CD4-positive, alpha-beta T cell treated with Interleukin-15 for 1 hour (primary cell): ENCODE data around the gene DEPDC1B.
"Not testable (repeated sequence)": the region's sequence is repeated elsewhere in the genome, so short reads cannot be mapped to it uniquely, and the experiment has no call there.

Experiments
- DNase-seq: peaks from one replicate; pipeline ENCODE4 v3.0.0-alpha.2; 2020

The DEPDC1B gene

GRCh38 chr5:60640901-60641300 is 59.1 kb downstream of the DEPDC1B start:
- DNase-seq = no peak

- no peak for DNase-seq
Observed at GRCh38 chr5:60639544-60639943, 60.4 kb downstream of the DEPDC1B start.

GRCh38 chr5:60638300-60638699 is 61.7 kb downstream of the DEPDC1B start:
- no peak for DNase-seq

GRCh38 chr5:60636644-60637043 is 63.3 kb downstream of the DEPDC1B start:
- DNase-seq = no peak

- no peak for DNase-seq
Observed at GRCh38 chr5:60636001-60636400, 64.0 kb downstream of the DEPDC1B start.

- DNase-seq = no peak
Observed at GRCh38 chr5:60634051-60634450, 65.9 kb downstream of the DEPDC1B start.

GRCh38 chr5:60633341-60633740 is 66.6 kb downstream of the DEPDC1B start:
- DNase-seq = no peak

- DNase-seq = no peak
Observed at GRCh38 chr5:60632153-60632552, 67.8 kb downstream of the DEPDC1B start.

GRCh38 chr5:60630836-60631235 is 69.1 kb downstream of the DEPDC1B start:
- no peak for DNase-seq

GRCh38 chr5:60630179-60630578 is 69.8 kb downstream of the DEPDC1B start:
- no peak for DNase-seq

GRCh38 chr5:60624875-60625274 is 75.1 kb downstream of the DEPDC1B start:
- DNase-seq = not testable (repeated sequence)

- not testable (repeated sequence) for DNase-seq
Observed at GRCh38 chr5:60620752-60621151, 79.2 kb downstream of the DEPDC1B start.

- DNase-seq = no peak
Observed at GRCh38 chr5:60613826-60614225, 86.1 kb downstream of the DEPDC1B start.

GRCh38 chr5:60611099-60611740 is 88.7 kb downstream of the DEPDC1B start:
- no peak for DNase-seq

- DNase-seq = no peak
Observed at GRCh38 chr5:60604771-60605170, 95.2 kb downstream of the DEPDC1B start.

GRCh38 chr5:60598424-60598823 is 101.5 kb downstream of the DEPDC1B start:
- no peak for DNase-seq

GRCh38 chr5:60597572-60598320 is 102.2 kb downstream of the DEPDC1B start:
- DNase-seq = peak; percentile 19

- DNase-seq = no peak
Observed at GRCh38 chr5:60594715-60595477, 105.1 kb downstream of the DEPDC1B start.

GRCh38 chr5:60590172-60590571 is 109.8 kb downstream of the DEPDC1B start:
- no peak for DNase-seq

GRCh38 chr5:60587312-60587711 is 112.7 kb downstream of the DEPDC1B start:
- DNase-seq = not testable (repeated sequence)

- no peak for DNase-seq
Observed at GRCh38 chr5:60586307-60586901, 113.6 kb downstream of the DEPDC1B start.

GRCh38 chr5:60585618-60586017 is 114.3 kb downstream of the DEPDC1B start:
- DNase-seq = no peak

GRCh38 chr5:60584304-60584703 is 115.7 kb downstream of the DEPDC1B start:
- DNase-seq = no peak
